Omental fat pad (tissue), 4 donors: ENCODE results near the gene EFNA5. TPM values are rescaled to one million over a fixed set of nuclear protein-coding genes. Genes with fewer than 3 reads are reported as not detected.

Experiments used
- ATAC-seq: fragments of 150-250 bp; one replicate; pipeline ENCODE4 v1.9.1; 2016; ENCODE audit warnings: mild to moderate bottlenecking, moderate library complexity; ENCODE audit not compliant: low FRiP score
- DNase-seq: peaks from one replicate; pipeline ENCODE4 v3.0.0-alpha.2; 2019; ENCODE audit warnings: low spot score
- total RNA-seq, 4 donors: library from RNA; depleted of rRNA; stranded (reverse); fragments of >200 nt; gene quantifications; one replicate each; pipeline ENCODE4 v1.1.0, GENCODE V29; 2016
- TF ChIP-seq, protein P1 (sequence below), 3 donors: fragments of 450-650 bp; IDR thresholded peaks; one replicate each; pipeline ENCODE4 v1.5.1; 2016 to 2017; ENCODE audit warnings: antibody characterized with exemption in 3 of 3, mild to moderate bottlenecking in 3 of 3, moderate library complexity in 2 of 3

EFNA5 gene
- total RNA-seq, 4 donors from 2014 or later, result 9.0 to 26.3 (median 14.0) TPM

DNA sequence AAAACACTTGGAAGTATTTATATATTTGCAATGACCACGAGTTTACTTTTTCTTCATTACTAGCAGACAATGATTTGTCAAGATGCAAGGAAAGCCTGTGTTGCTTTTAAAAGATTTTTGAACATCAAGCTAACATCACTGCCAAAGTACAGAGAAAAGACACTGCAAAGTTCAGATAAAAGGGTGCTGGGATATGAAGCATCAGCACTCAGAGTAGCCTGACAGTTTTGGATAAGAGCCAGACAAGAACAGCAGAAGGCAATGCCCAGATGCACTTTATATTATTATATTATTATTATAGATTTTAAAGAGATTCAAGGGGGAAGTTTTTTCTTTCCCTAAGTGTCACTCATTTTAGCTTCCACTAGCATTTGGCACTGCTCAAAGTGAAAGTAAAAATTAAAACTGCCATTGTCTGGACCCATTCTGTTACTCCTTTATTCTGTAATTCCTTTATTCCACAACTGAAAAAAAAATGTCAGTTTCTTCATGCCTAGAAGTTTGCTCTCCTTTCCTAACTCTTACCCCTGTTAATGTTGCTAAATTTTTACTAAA lies 240.6 kb downstream of the EFNA5 start:
- ATAC-seq (no peak), DNase-seq (no peak)
- TF ChIP-seq, protein P1, sequence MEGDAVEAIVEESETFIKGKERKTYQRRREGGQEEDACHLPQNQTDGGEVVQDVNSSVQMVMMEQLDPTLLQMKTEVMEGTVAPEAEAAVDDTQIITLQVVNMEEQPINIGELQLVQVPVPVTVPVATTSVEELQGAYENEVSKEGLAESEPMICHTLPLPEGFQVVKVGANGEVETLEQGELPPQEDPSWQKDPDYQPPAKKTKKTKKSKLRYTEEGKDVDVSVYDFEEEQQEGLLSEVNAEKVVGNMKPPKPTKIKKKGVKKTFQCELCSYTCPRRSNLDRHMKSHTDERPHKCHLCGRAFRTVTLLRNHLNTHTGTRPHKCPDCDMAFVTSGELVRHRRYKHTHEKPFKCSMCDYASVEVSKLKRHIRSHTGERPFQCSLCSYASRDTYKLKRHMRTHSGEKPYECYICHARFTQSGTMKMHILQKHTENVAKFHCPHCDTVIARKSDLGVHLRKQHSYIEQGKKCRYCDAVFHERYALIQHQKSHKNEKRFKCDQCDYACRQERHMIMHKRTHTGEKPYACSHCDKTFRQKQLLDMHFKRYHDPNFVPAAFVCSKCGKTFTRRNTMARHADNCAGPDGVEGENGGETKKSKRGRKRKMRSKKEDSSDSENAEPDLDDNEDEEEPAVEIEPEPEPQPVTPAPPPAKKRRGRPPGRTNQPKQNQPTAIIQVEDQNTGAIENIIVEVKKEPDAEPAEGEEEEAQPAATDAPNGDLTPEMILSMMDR (IDR thresholded peaks at IDR 0.05), result no peak

DNA sequence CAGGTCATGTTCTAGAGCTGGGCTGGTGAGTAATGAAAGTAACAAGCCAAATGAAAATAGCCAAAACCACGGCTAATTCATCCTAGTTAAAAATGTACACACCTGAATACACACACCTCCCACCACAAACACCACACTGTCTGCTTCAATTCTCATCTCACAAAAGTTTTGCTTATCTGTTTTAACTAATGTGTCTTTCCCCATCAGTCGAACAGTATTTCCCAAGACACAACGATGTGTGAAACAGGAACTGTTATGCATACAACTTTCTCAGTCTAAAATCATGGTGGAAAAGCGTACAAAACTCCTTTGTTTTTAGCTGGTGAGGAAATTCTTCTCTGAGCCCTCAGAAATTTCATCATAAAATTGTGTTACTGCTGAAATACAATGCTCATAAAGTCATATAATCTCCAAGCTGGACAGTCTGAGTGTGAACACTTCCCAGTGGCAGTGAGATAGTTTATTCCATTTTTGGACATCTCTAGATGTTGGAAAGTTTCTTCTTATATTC lies 242.4 kb downstream of the EFNA5 start:
- no peak for ATAC-seq
- TF ChIP-seq, protein P1 (IDR thresholded peaks at IDR 0.05), result no peak
- no peak for DNase-seq

DNA sequence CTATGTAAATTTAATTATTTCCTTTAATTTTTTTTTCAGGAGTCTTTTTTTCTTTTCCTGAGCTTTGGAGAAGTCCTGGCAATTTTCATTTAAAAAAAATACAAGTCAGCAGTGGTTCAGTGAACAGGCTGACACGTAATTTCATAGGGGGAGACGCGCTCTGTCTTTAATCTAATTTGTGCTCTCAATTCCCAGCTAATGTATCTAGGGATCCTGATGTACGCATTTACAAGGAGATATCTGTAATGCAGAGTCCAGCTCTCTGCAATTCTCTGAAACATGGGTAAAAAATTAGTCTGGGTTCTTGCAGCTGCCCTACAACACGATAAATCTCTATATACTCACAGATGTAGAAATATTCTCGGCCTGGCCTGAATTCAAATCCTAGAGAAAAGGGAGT lies 243.9 kb downstream of the EFNA5 start:
- TF ChIP-seq, protein P1 (IDR thresholded peaks at IDR 0.05), result no peak
- ATAC-seq (no peak), DNase-seq (no peak)

DNA sequence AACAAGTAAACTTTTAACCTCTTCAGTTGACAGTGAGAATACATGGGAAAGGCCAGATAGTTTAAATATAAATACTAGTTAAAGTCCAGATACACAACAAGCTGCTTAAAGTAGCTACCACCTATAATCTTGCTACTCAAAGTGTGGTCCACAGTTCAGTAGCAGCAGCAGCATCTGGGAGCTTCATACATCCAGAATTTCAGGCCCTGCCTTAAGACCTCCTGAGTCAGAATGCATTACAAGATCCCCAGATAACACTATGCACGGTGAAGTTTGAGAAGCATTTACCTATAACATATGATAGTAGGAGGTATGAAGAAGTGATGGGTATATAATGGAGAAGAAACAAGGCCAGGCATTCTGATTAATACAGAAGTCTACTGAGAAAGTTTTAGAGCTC lies 244.5 kb downstream of the EFNA5 start:
- no peak for ATAC-seq
- no peak for DNase-seq
- TF ChIP-seq, protein P1 (IDR thresholded peaks at IDR 0.05), result no peak

DNA sequence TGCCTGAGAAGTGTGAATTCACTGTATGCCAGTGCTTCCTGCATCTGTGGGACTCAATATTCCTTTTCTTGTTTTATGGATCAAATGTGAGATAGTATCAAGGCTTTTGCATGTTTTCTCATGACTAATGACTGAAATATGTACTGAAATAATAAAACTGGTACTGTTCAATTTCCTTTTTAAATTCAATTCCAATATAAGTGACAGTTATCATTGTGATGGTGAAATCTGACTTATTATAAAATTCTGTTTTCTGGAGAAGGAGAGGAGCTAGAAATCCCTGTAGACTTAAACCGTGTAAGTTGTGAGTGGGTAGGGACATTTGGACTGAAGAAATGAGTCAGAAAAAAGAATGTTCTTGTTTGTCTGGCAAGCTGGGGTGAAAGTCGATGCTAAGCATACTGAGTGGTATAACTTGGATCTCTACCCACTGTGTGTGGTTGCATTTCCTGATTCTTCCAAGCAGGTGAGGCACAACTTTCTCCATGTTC lies 245.2 kb downstream of the EFNA5 start:
- no peak for DNase-seq
- TF ChIP-seq, protein P1 (IDR thresholded peaks at IDR 0.05), result no peak
- ATAC-seq, result peak; percentile 79

DNA sequence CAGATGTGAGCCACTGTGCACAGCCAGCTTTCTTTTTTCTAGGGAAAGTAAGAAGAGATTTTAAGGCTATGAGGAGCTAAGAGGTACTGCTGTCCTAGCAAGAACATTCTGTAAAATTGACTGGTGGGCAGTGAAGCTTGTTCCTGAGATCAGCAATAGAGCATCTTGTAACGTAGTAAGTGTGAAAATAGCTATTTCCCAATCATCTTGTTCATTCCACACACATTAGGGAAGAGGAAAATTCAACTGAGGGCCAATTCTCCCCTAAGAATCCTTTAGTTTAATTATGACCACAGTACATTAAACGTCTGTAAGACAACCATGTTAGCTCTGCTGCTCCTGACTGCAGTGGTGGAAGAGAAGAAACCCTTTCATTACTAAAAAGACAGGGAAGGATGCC lies 246.2 kb downstream of the EFNA5 start:
- ATAC-seq, result no peak
- DNase-seq, result no peak
- TF ChIP-seq, protein P1 (IDR thresholded peaks at IDR 0.05), result no peak

DNA sequence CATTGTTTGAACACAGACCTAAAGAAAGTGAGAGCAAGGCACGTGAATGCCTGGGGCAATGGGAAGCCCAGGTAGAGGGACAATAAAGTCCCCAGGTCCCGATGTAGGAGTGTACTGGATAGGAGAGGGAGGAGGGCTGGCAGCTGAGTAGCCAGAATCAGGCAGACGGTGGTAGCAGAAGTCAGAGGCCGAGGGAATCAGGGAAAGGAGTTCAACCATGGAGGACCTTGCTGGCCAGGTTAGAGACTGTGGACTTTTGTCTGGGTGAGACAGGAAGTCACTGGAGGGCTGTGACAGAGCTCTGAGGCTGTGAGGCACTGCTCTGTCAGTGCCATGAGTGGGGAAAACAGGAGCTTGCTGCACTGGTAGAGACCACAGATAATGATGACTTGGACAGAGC lies 248.2 kb downstream of the EFNA5 start:
- TF ChIP-seq, protein P1 (IDR thresholded peaks at IDR 0.05), result no peak
- DNase-seq (no peak), ATAC-seq (no peak)
